GM19372 (cell line): Measurements from ENCODE around the gene B4GALT5.

ENCODE experiments used
- ATAC-seq: cut with Tn5 transposase; IDR thresholded peaks from one replicate; pipeline ENCODE4 v1.9.1; 2021; ENCODE audit warnings: mild to moderate bottlenecking, low read depth, moderate library complexity; ENCODE audit not compliant: unreplicated experiment

B4GALT5 gene

GRCh38 chr20:49663112-49663511 lies 50.6 kb downstream of the B4GALT5 start:
- ATAC-seq = no peak

- ATAC-seq = no peak
Observed at GRCh38 chr20:49661560-49662329, 51.9 kb downstream of the B4GALT5 start.

GRCh38 chr20:49660912-49661311 lies 52.8 kb downstream of the B4GALT5 start:
- ATAC-seq = no peak

- ATAC-seq = no peak
Observed at GRCh38 chr20:49659056-49659455, 54.6 kb downstream of the B4GALT5 start.

GRCh38 chr20:49658508-49658907 lies 55.2 kb downstream of the B4GALT5 start:
- ATAC-seq = no peak

GRCh38 chr20:49657118-49657901 lies 56.4 kb downstream of the B4GALT5 start:
- ATAC-seq = no peak

GRCh38 chr20:49656304-49656703 lies 57.4 kb downstream of the B4GALT5 start:
- ATAC-seq = no peak

GRCh38 chr20:49653925-49654434 lies 59.7 kb downstream of the B4GALT5 start:
- ATAC-seq = no peak

- no peak for ATAC-seq
Observed at GRCh38 chr20:49649672-49650071, 64.0 kb downstream of the B4GALT5 start.

- ATAC-seq = no peak
Observed at GRCh38 chr20:49647550-49647949, 66.1 kb downstream of the B4GALT5 start.

- ATAC-seq = no peak
Observed at GRCh38 chr20:49646528-49646927, 67.2 kb downstream of the B4GALT5 start.

GRCh38 chr20:49646126-49646525 lies 67.6 kb downstream of the B4GALT5 start:
- no peak for ATAC-seq

GRCh38 chr20:49644980-49645565 lies 68.6 kb downstream of the B4GALT5 start:
- ATAC-seq = no peak

- ATAC-seq = no peak
Observed at GRCh38 chr20:49642816-49643215, 70.9 kb downstream of the B4GALT5 start.

GRCh38 chr20:49641683-49642656 lies 71.7 kb downstream of the B4GALT5 start:
- ATAC-seq = no peak

- ATAC-seq = no peak
Observed at GRCh38 chr20:49637046-49637637, 76.5 kb downstream of the B4GALT5 start.

GRCh38 chr20:49636447-49636846 lies 77.2 kb downstream of the B4GALT5 start:
- no peak for ATAC-seq

GRCh38 chr20:49635866-49636265 lies 77.8 kb downstream of the B4GALT5 start:
- ATAC-seq = no peak

GRCh38 chr20:49635166-49635565 lies 78.5 kb downstream of the B4GALT5 start:
- no peak for ATAC-seq

- no peak for ATAC-seq
Observed at GRCh38 chr20:49634116-49634515, 79.6 kb downstream of the B4GALT5 start.
